ENCODE data around the gene SRP68.

SRP68 gene

DNA sequence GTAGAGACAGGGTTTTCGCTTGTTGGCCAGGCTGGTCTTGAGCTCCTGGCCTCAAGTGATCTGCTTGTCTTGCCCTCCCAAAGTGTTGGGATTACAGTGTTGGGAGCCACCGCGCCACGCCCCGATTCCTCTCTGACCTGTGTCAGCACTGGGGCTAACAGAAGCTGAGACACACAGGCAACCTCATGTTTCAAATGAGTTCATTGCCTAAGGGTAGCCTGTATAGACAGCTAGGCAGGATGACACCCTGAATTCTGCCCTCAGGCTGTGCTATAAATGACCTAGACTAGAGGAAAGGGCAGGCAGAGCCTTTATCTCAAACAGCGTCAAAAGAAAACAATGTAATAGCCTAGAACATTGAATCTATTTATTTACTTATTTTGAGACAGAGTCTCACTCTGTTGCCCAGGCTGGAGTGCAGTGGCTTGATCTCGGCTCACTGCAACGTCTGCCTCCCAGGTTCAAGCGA lies 74.0 kb downstream of the SRP68 start:
- no peak for DNase-seq (ENCODE audit: low read depth, low spot score)

DNA sequence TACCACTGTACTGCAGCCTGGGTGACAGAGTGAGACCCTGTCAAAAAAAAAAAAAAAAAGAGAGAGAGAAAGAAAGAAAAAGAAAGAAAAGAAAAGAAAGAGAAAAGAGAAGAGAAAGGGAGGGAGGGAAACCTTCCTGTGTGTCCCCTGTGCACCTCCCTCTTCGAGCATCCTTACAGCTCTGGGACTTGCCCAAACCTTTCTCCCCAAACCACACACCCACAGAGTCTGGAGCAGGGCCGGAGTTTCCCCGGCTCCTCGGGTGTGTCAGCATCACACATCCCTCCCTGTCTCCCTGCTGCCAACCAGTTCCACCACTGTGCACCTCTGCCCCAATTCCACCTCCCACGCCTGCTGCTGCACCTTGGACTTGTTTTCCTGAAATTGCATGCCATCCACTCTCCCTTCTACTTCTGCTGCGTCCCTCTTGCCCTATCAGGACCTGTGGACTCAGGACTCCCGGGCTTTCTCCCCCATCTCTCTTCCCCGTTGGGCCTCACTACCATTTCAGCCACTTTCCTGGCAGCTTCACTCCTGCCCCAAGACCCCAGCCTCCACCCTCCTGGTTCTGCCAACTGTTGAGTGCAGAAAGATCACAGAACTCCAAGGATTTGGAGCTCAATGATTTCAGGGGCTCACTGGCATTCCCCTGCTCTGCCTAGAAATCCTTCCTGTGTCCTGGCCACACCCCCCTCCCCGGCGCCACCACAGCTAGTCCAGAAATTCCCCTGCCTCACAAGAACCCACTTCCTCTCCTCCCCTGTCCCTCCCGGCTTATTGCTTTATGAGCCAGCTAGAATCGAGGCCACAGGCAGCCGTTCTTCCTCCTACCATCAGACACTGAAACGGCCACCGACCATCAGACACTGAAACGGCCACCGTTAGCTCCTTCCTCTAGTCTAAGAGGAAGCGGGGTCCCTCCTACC lies 75.4 kb downstream of the SRP68 start:
- DNase-seq (ENCODE audit: low read depth, low spot score): peak; percentile 76

DNA sequence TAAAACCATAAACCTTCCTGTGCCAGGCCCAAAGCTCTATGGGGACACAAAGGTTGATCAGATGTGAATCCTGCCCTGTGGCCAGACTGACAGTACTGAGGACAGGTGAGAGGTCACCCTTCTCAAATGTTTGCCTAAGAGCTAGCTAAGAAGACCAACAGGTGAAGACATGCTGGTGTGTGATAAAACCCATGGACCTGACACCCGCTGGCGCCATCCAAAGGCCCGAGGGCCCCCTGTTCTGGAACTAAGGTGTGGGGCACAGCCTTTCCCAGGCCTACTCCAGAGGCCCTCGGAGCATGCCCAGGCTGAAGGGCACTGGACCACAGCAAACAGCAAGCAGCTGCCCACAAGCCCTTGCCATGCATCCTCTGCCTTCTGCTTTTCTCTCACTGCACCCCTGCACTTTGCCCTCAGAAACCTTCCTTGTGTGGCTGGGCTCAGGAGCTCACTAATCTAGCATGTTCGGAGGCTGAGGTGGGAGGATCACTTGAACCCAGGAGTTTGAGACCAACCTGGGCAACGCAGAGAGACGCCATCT lies 76.9 kb downstream of the SRP68 start:
- DNase-seq (ENCODE audit: low read depth, low spot score): no peak

DNA sequence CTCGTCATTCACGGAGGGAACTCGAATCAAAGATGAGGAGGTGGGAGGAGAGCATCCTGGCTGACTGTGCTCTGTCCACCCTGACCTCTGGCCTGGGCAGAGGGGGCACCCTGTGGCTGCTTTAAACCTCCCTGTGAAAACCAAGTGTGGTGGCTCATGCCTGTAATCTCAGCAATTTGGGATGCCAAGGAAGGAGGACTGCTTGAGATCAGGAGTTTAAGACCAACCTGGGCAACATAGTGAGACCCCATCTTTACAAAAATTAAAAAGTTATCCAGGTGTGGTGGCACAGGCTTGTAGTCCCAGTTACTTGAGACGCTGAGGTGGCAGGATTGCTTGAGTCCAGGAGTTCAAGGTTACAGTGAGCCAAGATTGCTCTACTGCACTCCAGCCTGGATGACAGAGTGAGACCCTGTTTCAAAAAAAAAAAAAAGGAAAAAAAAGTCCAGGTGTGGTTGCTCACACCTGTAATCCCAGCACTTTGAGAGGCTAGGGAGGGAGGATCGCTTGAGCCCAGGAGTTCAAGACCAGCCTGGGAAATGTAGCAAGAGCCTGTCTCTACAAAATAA lies 77.4 kb downstream of the SRP68 start:
- DNase-seq (ENCODE audit: low read depth, low spot score): no peak

DNA sequence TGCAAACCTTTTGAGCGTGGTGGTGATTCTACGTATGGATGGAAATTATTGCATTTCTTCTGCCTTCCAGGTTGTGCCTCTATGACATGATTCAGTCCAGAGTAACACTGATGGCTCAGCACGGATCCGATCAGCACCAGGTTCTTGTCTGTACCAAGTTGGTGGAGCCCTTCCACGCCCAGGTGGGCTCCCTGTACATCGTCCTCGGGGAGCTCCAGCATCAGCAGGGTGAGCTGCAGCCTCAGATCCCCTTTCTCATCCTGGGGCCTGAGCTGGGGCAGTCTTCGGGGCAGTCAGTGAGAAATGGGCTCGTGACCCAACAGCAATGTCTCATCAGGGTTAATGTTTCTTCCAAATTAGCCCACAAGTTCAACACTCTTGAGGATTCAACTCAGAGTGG lies 80.9 kb downstream of the SRP68 start:
- no peak for DNase-seq (ENCODE audit: low read depth, low spot score)

Data from astrocyte of the hippocampus (primary cell).